HG02759 (cell line): ENCODE measurements around the gene DIDO1.
"Not testable (repeated sequence)": the region's sequence is repeated elsewhere in the genome, so short reads cannot be mapped to it uniquely, and the experiment has no call there.

ENCODE experiments used
- ATAC-seq: cut with Tn5 transposase; IDR thresholded peaks from one replicate; pipeline ENCODE4 v1.9.1; 2021; ENCODE audit warnings: mild to moderate bottlenecking, moderate library complexity; ENCODE audit not compliant: unreplicated experiment

DIDO1 gene

DNA sequence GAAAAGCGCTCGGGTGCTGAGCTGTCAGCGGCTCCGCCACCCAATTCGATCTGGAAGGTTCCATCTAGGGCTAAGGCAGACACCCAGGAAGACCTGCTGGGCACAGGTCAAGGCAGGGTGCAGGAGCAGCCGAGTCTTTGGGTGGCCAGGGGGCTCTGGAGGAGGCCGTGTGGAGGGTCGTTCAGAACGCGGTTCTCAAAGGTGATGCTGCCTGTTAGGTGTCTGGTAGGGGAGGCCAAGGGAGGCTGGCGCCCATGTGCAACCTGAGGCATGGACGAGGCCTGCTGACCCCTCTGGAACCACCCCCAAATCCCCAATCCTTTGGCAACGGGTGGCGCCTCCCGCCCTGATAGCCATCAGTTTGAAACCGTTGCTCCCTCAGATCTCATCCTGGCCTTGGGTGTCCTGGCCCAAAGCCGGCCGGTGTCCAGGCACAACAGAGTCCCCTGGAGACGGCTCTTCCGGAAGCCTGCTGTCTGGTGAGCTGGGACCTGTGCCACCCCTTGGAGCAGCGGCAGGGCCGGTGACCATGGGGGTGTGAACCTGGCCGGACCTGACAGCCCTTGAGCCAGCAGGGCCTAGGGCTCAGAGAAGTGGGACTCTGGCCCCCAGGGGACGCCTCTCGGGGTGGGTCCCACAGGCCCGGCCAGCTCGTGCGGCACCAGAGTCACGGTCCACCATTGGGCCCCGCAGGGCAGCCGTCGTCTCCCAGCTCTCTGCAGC, 36.7 kb upstream of the DIDO1 start:
- ATAC-seq = no peak

GRCh38 chr20:62962221-62962879, 36.0 kb upstream of the DIDO1 start:
- no peak for ATAC-seq

GRCh38 chr20:62961799-62962198, 35.5 kb upstream of the DIDO1 start:
- no peak for ATAC-seq

DNA sequence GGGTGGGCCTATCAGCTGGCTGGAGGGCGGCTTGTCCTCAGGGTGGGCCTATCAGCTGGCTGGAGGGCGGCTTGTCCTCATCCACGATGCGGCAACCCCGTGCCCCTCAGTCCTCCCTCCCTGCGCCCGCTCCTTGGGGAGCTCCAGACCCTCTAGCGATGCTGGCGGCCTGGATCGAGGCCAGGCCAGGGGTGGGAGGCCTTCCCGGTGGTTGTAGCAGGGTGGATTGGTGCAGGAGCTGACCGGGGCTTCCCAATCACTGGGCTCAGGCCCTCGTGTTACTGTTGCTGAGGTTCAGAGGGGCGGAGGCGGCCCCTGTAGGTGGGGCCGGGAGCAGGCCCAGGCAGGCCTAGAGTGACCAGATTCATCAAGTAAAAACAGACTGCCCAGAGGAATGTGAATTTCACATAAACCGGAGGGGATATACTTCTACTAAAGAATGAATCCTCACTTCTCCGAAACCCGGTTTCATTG, 35.0 kb upstream of the DIDO1 start:
- no peak for ATAC-seq

DNA sequence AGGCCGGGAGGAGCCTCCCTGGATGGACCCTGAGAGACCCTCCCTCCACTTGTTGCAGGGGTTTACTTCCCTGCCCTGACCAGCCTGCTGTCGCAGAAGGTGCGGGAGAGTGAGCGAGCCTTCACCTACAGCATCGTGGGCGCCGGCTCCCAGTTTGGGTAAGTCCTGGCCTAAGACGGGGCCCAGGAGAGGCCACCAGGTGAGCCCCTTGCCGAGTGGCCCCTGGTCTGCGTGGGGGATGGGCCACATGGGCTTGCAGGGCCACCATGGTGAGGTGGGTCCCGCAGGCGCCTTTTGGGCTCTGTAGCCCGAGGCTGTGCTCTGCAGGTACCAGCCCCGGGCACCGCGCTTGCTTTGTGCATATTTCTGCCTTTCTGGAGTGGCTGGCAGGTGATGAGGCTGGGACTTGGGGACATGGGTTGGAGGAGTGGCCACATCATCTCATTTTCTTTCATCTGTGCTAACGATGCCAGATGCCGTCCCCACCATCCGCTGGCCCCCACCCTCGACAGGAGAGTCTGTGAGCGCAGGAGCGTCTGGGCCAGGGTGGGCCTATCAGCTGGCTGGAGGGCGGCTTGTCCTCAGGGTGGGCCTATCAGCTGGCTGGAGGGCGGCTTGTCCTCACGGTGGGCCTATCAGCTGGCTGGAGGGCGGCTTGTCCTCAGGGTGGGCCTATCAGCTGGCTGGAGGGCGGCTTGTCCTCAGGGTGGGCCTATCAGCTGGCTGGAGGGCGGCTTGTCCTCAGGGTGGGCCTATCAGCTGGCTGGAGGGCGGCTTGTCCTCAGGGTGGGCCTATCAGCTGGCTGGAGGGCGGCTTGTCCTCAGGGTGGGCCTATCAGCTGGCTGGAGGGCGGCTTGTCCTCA, 34.4 kb upstream of the DIDO1 start:
- ATAC-seq = not testable (repeated sequence)

DNA sequence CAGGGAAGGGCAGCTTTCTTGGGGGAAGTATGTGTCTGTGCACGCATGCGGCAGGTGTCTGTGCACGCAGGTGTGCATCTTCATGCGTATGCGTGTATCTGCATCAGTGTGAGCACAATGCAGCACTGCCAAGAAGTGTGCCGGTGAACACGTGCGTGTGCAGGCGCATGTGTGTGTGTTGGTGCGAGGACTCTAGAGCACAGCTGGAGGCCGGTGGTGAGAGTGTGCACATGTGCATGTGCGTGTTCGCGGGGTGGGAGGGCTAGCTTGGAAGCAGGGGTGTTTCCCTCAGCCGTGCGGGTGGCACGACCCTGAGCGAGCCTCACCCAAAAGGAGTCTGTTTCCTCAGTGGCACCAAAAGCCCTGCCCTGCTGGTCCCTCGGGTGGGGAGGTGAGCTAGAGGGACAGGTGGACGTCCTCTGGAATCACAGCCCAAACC, 33.7 kb upstream of the DIDO1 start:
- no peak for ATAC-seq

DNA sequence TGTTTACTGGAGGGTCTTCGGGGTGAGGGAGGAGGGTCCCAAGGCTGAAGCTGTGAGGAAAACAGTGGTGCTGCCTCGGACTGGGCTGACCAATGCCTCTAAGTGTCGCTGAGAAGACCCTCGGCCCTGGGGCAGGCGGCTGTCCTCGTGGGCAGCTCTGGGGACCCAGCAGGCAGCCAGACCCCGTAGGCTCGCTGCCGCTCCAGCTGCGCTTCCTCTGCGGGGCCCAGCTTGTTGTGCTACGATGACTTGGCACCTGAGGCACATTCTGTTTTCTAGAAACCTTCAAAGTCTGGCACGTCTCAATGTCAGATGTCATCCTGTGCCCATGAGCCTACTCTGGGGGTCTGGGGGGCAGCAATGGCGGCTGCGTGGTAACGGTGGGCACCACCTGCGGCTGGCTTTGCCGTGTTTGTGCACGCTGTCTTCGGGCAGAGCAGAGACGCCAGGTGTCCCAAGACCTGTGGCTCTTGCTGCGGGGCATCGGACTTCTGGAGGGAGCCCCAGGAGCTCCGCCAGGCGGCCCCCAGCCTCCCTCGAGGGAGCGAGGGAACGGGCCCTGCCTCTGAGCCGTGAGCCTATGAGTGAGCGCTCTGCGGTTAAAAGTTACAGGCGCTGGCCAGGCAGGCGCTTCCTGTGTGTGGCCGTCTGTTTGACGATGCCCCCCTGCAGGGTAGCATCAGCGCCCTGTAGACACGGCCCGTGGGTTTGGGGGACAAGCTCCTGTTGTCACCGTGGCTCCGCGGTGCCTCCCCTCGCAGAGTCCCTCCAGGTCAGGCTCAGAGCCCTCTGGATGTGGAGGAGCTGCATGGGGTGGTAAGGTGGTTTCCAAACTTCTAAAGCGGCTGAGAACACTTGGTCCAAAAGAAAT, 33.0 kb upstream of the DIDO1 start:
- ATAC-seq = no peak

DNA sequence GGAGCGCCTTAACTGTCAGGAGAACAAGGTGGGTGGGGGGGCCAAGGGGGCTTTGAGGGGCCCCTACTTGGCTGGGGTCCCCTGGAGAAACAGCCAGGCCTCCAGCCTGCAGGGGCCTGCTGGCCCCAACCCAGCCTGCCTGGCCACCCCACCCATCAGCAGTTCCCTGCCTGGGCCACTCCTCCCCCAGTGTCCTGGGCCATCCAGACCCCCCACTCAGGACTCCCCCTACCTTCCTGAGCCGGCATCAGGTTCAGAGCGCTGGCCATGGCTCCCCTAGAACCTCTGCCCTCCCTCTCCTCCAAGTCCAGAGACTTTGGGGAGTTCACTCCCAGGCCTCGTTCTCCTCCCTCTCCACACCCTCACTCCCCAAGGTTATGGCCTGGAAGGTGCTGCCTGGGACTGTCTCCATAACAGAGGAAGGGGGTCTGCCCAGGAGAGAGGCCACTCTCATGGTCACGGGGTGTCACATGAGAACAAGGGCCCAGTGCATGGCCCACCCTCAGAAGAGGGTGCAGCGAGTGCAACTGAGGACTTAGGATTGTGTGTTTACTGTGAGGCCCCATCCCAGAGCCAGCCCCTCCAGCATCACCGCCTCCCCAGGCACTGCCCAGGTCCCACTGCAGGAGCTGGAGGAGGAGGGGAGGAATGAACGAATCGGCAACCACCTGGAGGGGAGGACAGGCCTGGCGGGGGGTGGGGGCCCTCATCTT, 32.2 kb upstream of the DIDO1 start:
- ATAC-seq = no peak

DNA sequence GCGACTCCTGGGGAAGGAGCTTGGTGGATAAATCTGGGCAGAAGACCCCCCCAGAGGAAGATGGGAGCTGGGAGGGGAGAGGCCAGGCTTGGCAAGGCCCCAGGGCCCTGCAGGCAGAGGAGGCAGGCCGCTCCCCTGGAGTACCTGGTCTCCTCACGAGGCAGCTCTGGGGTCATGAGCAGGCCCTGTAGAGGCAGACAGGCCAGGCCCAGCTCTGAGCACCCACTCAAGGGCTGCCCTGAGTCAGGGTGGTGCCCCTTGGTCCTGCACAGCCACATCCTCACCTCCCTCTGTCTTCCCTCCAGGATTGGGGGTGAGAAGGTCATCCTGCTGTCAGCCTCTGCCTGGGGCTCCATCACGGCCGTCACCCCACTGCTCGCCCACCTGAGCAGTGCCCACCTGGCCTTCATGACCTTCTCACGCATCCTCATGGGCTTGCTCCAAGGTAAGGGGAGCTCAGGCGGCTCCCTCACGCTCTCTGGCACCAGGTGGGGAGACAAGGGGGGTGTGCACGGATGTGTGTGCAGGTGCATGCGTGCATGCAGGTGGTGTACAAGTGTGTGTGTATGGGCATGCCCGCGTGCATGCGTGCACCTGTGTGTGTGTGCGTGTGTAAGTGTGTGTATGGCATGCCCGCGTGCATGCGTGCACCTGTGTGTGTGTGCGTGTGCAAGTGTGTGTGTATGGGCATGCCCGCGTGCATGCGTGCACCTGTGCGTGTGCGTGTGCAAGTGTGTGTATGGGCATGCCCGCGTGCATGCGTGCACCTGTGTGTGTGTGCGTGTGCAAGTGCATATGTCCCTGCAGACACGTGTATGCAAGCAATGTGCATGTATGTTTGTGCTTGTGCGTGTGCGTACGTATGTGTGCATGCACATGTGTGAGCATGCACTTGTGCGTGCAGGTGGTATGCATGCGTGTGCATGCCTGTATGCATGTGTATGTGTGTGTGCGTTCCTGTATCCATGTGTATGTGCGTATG, 31.1 kb upstream of the DIDO1 start:
- ATAC-seq = no peak

GRCh38 chr20:62956387-62957135, 30.3 kb upstream of the DIDO1 start:
- no peak for ATAC-seq

GRCh38 chr20:62955519-62956386, 29.4 kb upstream of the DIDO1 start:
- no peak for ATAC-seq

- ATAC-seq = peak; percentile 75
Measured at GRCh38 chr20:62953839-62954703, 27.8 kb upstream of the DIDO1 start.

GRCh38 chr20:62952968-62953838, 26.9 kb upstream of the DIDO1 start:
- no peak for ATAC-seq

DNA sequence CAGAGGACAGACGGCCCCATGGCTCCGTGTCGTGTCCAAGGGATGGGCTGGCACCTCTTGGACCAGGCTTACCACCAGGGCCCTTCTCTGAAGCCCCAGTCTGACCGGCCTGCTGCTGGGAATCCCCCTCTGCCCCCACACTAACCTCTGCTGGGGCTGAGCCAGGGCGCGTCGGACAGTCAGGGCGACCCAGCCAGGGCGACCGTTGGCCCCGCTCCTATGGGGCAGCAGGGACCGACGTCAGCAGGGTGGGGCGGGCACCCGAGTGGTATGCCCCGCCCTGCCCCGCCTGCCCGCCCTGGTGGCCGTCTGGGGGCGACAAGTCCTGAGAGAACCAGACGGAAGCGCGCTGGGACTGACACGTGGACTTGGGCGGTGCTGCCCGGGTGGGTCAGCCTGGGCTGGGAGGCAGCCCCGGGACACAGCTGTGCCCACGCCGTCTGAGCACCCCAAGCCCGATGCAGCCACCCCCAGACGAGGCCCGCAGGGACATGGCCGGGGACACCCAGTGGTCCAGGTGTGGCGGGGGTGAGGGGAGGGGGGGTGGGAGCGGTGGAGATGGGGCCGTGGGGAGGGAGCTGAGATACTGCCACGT, 26.2 kb upstream of the DIDO1 start, which contains the start of gene SLC17A9:
TSS of gene SLC17A9 (plus strand) at position 337 of the 595 bp plus-strand sequence. CDS start at position 459, 122 bp downstream.
- ATAC-seq = peak; percentile 65
